Gastroesophageal sphincter (tissue), 4 donors: ENCODE measurements around the gene REC114. TPM values are rescaled to one million over a fixed set of nuclear protein-coding genes. Genes with fewer than 3 reads are reported as not detected.
"Not testable (repeated sequence)": the region's sequence is repeated elsewhere in the genome, so short reads cannot be mapped to it uniquely, and the experiment has no call there.

Experiments
- ATAC-seq: fragments of 150-250 bp; one replicate; pipeline ENCODE4 v1.9.1; 2016; ENCODE audit warnings: mild to moderate bottlenecking, moderate library complexity
- H3K27ac ChIP-seq, 4 donors: fragments of 200-600 bp; sonication (generic) in 3 of 4; 1 replicate in 3 of 4; 2 replicates in 1 of 4; pipeline ENCODE4 v1.5.1; 2016 to 2019
- H3K27me3 ChIP-seq: fragments of 200-600 bp; sonication (generic); one replicate; pipeline ENCODE4 v1.5.1; 2019
- H3K36me3 ChIP-seq, 2 donors: fragments of 200-600 bp; sonication (generic); one replicate each; pipeline ENCODE4 v1.5.1; 2019; ENCODE audit warnings: control low read depth in 1 of 2
- H3K4me1 ChIP-seq, 3 donors: fragments of 200-600 bp; sonication (generic); 1 replicate in 2 of 3; 2 replicates in 1 of 3; pipeline ENCODE4 v1.5.1; 2016 to 2019; ENCODE audit warnings: control low read depth in 2 of 3
- H3K4me3 ChIP-seq, 2 donors: fragments of 200-600 bp; sonication (generic); one replicate each; pipeline ENCODE4 v1.5.1; 2019; ENCODE audit warnings: mild to moderate bottlenecking in 1 of 2, moderate library complexity in 1 of 2
- H3K9me3 ChIP-seq, 3 donors: fragments of 200-600 bp; sonication (generic); one replicate each; pipeline ENCODE4 v1.5.1; 2017 to 2019; ENCODE audit warnings: control low read depth in 2 of 3
- CTCF ChIP-seq, 4 experiments: fragments of 200-600 bp in 2 of 4; fragments of 450-650 bp in 2 of 4; sonication (generic) in 1 of 4; IDR thresholded peaks; one replicate each; pipeline ENCODE4 v1.5.1; 2017 to 2019; ENCODE audit warnings: antibody characterized with exemption in 4 of 4, mild to moderate bottlenecking in 2 of 4, moderate library complexity in 2 of 4
- EP300 ChIP-seq: sonication (generic); formaldehyde crosslinking; IDR thresholded peaks from one replicate; pipeline ENCODE4 v1.6.1; 2017; ENCODE audit warnings: antibody characterized with exemption, mild to moderate bottlenecking
- POLR2A ChIP-seq, 2 donors: fragments of 450-650 bp; IDR thresholded peaks; one replicate each; pipeline ENCODE4 v1.6.1; 2017; ENCODE audit warnings: antibody characterized with exemption in 2 of 2, mild to moderate bottlenecking in 2 of 2, moderate library complexity in 1 of 2
- POLR2AphosphoS5 ChIP-seq: sonication (generic); formaldehyde crosslinking; IDR thresholded peaks from one replicate; pipeline ENCODE4 v1.6.1; 2017; ENCODE audit warnings: antibody characterized with exemption
- WGBS, 2 donors: methylation state at CpG; one replicate each; pipeline ENCODE4 v1.1.5; 2018; ENCODE audit warnings: low coverage in 1 of 2; 5-methylcytosine and 5-hydroxymethylcytosine counted together
- total RNA-seq, 4 donors: library from RNA; depleted of rRNA; stranded (reverse); fragments of >200 nt; gene quantifications; one replicate each; pipeline ENCODE4 v1.1.0, GENCODE V29; 2016

REC114 gene
- total RNA-seq, 4 donors from 2014 or later, result not detected

- H3K9me3 ChIP-seq, result no peaks in the 10 kb centered on the region
- H3K4me1 ChIP-seq, result no peaks in the 10 kb centered on the region
- H3K36me3 ChIP-seq, result no peaks in the 10 kb centered on the region
- H3K27ac ChIP-seq, result no peak overlapping the region
- no peak for ATAC-seq
- TF ChIP-seq POLR2A (IDR thresholded peaks at IDR 0.05) (no peak), POLR2AphosphoS5 (no peak), EP300 (no peak), CTCF (IDR thresholded peaks at IDR 0.05) (no peak)
- H3K27me3 ChIP-seq, result peaks cover 17% of the 10 kb centered on the region
- WGBS, 2 donors, result 45 to 68% methylated on average over 2 to 5 of the region's 5 CpGs
- no peak overlapping the region for H3K4me3 ChIP-seq
Observed at GRCh38 chr15:73426323-73426994, 16.5 kb upstream of the REC114 start.

GRCh38 chr15:73431329-73431728 lies 11.6 kb upstream of the REC114 start:
- not testable (repeated sequence) for H3K9me3 ChIP-seq, H3K4me1 ChIP-seq, H3K27ac ChIP-seq, H3K4me3 ChIP-seq, H3K36me3 ChIP-seq, ATAC-seq
- peaks cover 18% of the 10 kb centered on the region for H3K27me3 ChIP-seq
- 72 to 96% methylated on average over 3 to 7 of the region's 7 CpGs for WGBS, 2 donors

GRCh38 chr15:73433873-73434272 lies 9.1 kb upstream of the REC114 start:
- ATAC-seq, result no peak
- no peak overlapping the region for H3K27ac ChIP-seq
- H3K27me3 ChIP-seq, result peaks cover 36% of the 10 kb centered on the region
- H3K9me3 ChIP-seq, result no peaks in the 10 kb centered on the region
- no peak overlapping the region for H3K4me3 ChIP-seq
- no peaks in the 10 kb centered on the region for H3K36me3 ChIP-seq
- H3K4me1 ChIP-seq, result no peaks in the 10 kb centered on the region
- WGBS, 2 donors, result 79 to 85% methylated on average over 4 of the region's 4 CpGs
- TF ChIP-seq EP300 (no peak), CTCF (IDR thresholded peaks at IDR 0.05) (no peak), POLR2A (IDR thresholded peaks at IDR 0.05) (no peak), POLR2AphosphoS5 (no peak)

- TF ChIP-seq CTCF (IDR thresholded peaks at IDR 0.05), result no peak
- TF ChIP-seq EP300, result no peak
- TF ChIP-seq POLR2AphosphoS5, result no peak
- TF ChIP-seq POLR2A (IDR thresholded peaks at IDR 0.05), result no peak
- H3K36me3 ChIP-seq, result no peaks in the 10 kb centered on the region
- H3K27ac ChIP-seq, result no peak overlapping the region
- no peak overlapping the region for H3K4me3 ChIP-seq
- no peaks in the 10 kb centered on the region for H3K9me3 ChIP-seq
- no peaks in the 10 kb centered on the region for H3K4me1 ChIP-seq
- H3K27me3 ChIP-seq, result peaks cover 58% of the 10 kb centered on the region
- ATAC-seq, result no peak
- WGBS, 2 donors, result 62 to 70% methylated on average over 2 of the region's 2 CpGs
Observed at GRCh38 chr15:73436613-73437012, 6.4 kb upstream of the REC114 start.

- no peak for TF ChIP-seq POLR2A (IDR thresholded peaks at IDR 0.05)
- TF ChIP-seq POLR2AphosphoS5, result no peak
- TF ChIP-seq CTCF (IDR thresholded peaks at IDR 0.05), result no peak
- TF ChIP-seq EP300, result no peak
- Histone ChIP-seq H3K9me3 (no peaks in the 10 kb centered on the region), H3K4me1 (no peaks in the 10 kb centered on the region), H3K27me3 (peaks cover 61% of the 10 kb centered on the region), H3K36me3 (no peaks in the 10 kb centered on the region), H3K4me3 (no peak overlapping the region), H3K27ac (no peak overlapping the region)
- ATAC-seq, result no peak
- WGBS, 2 donors, result 46 to 88% methylated on average over 1 to 3 of the region's 4 CpGs
Observed at GRCh38 chr15:73437543-73438109, 5.3 kb upstream of the REC114 start.
